B cell (primary cell): Measurements from ENCODE around the gene PLCG2. TPM values are rescaled to one million over a fixed set of nuclear protein-coding genes. Genes with fewer than 3 reads are reported as not detected.

ENCODE experiments used
- ATAC-seq: fragments of 200-7000 bp; cut with Tn5 transposase; one replicate; pipeline ENCODE4 v1.10.0; 2021; ENCODE audit warnings: low read depth, mild to moderate bottlenecking, moderate number of reproducible peaks, moderate library complexity
- CTCF ChIA-PET: fragments of 350-600 bp; sonication (Branson Sonifier 250); formaldehyde crosslinking; loops from one replicate; lab custom pipeline; 2021; ENCODE audit warnings: antibody characterized with exemption, inconsistent platforms; lab: Charles Lee
- POLR2A ChIA-PET: fragments of 350-600 bp; sonication (Branson Sonifier 250); formaldehyde crosslinking; loops from one replicate; lab custom pipeline; 2021; ENCODE audit warnings: antibody characterized with exemption; lab: Charles Lee
- DNase-seq: peaks from one replicate; pipeline ENCODE4 v3.0.0; 2013
- H2AFZ ChIP-seq: 2 replicates; pipeline ENCODE4 v1.6.1; 2012; ENCODE audit warnings: mild to moderate bottlenecking, low read depth, low read length; ENCODE audit not compliant: insufficient read depth, poor library complexity, severe bottlenecking
- H3K27ac ChIP-seq, 2 donors: 1 replicate in 1 of 2; 2 replicates in 1 of 2; pipeline ENCODE4 v1.5.1; 2012 to 2013; ENCODE audit warnings: low read length in 2 of 2, mild to moderate bottlenecking in 2 of 2, moderate library complexity in 1 of 2
- H3K27me3 ChIP-seq, 4 experiments: fragments of 200-600 bp in 1 of 4; sonication (generic) in 1 of 4; replicated peaks in 1 of 4; 1 replicate in 2 of 4; 2 replicates in 2 of 4; pipeline versions ENCODE4 v1.6.1 to v1.7.0; 2013 to 2016; ENCODE audit warnings: low read length in 3 of 4, mild to moderate bottlenecking in 2 of 4, mixed read lengths in 1 of 4, moderate library complexity in 1 of 4; ENCODE audit not compliant: insufficient read depth in 4 of 4, control insufficient read depth in 3 of 4; ENCODE audit errors: control extremely low read depth in 1 of 4
- H3K36me3 ChIP-seq, 2 experiments: replicated peaks in 1 of 2; 1 replicate in 1 of 2; 2 replicates in 1 of 2; pipeline versions ENCODE4 v1.6.1 to v1.7.1; 2013; ENCODE audit warnings: low read length in 1 of 2; ENCODE audit not compliant: insufficient read depth in 2 of 2, control insufficient read depth in 1 of 2; ENCODE audit errors: control extremely low read depth in 1 of 2, extremely low read depth in 1 of 2
- H3K4me1 ChIP-seq, 2 donors: fragments of 200-600 bp in 1 of 2; sonication (generic) in 1 of 2; 1 replicate in 1 of 2; 2 replicates in 1 of 2; pipeline versions ENCODE4 v1.5.1 to v1.6.1; 2013 to 2017; ENCODE audit warnings: low read length in 2 of 2; ENCODE audit not compliant: control insufficient read depth in 2 of 2, insufficient read depth in 2 of 2
- H3K4me2 ChIP-seq: replicated peaks from 2 replicates; pipeline ENCODE3; 2012; ENCODE audit warnings: mild to moderate bottlenecking, low read depth, low read length; ENCODE audit not compliant: poor library complexity, severe bottlenecking
- H3K4me3 ChIP-seq, 5 experiments: fragments of 200-600 bp in 1 of 5; sonication (generic) in 1 of 5; 1 replicate in 3 of 5; 2 replicates in 2 of 5; pipeline versions ENCODE4 v1.5.1 to v1.7.0; 2011 to 2016; ENCODE audit warnings: low read length in 4 of 5, mild to moderate bottlenecking in 4 of 5, low read depth in 2 of 5, control low read depth in 1 of 5, moderate library complexity in 1 of 5; ENCODE audit not compliant: insufficient read depth in 1 of 5; ENCODE audit errors: control extremely low read depth in 1 of 5, extremely low read depth in 1 of 5
- H3K79me2 ChIP-seq: fragments of 200-600 bp; sonication (generic); one replicate; pipeline ENCODE4 v1.6.0; 2016; ENCODE audit warnings: low read length; ENCODE audit not compliant: control insufficient read depth, insufficient read depth
- H3K9ac ChIP-seq: fragments of 200-600 bp; sonication (generic); 2 replicates; pipeline ENCODE4 v1.6.1; 2017; ENCODE audit warnings: mild to moderate bottlenecking, low read length, moderate library complexity
- H3K9me3 ChIP-seq, 3 donors: one replicate each; pipeline versions ENCODE4 v1.6.1 to v1.7.1; 2013; ENCODE audit warnings: low read length in 2 of 3; ENCODE audit not compliant: control insufficient read depth in 2 of 3, insufficient read depth in 1 of 3; ENCODE audit errors: control extremely low read depth in 1 of 3
- H4K20me1 ChIP-seq: 2 replicates; pipeline ENCODE4 v1.6.0; 2012; ENCODE audit warnings: mild to moderate bottlenecking, low read length; ENCODE audit not compliant: insufficient read depth, control insufficient read depth, poor library complexity, severe bottlenecking
- H3K27ac Mint-ChIP-seq: one replicate; pipeline ENCODE4 v1.8.0; 2021; ENCODE audit warnings: mixed read lengths
- H3K27me3 Mint-ChIP-seq: one replicate; pipeline ENCODE4 v1.8.0; 2021; ENCODE audit warnings: mixed read lengths
- H3K4me1 Mint-ChIP-seq: one replicate; pipeline ENCODE4 v1.8.0; 2021; ENCODE audit warnings: mixed read lengths
- H3K4me3 Mint-ChIP-seq: one replicate; pipeline ENCODE4 v1.8.0; 2021; ENCODE audit warnings: mixed read lengths
- H3K9me3 Mint-ChIP-seq: one replicate; pipeline ENCODE4 v1.8.0; 2022; ENCODE audit warnings: mixed read lengths; ENCODE audit not compliant: insufficient read depth
- EZH2 ChIP-seq: IDR thresholded peaks from 2 replicates; pipeline ENCODE4 v1.6.1; 2012; ENCODE audit warnings: borderline replicate concordance, low read depth, mild to moderate bottlenecking, moderate library complexity, low read length; ENCODE audit not compliant: insufficient read depth, poor library complexity, severe bottlenecking
- WGBS: methylation state at CpG from one replicate; pipeline ENCODE4 v1.1.5; 2013; ENCODE audit warnings: missing lambda C conversion rate; ENCODE audit not compliant: insufficient coverage; 5-methylcytosine and 5-hydroxymethylcytosine counted together
- intact Hi-C: fragments of 100-400 bp; cut with micrococcal nuclease; formaldehyde crosslinking; loops from one replicate; pipeline ENCODE4 v1.10.0; 2022
- polyA plus RNA-seq: library from polyadenylated mRNA; depleted of rRNA; stranded (reverse); fragments of >200 nt; gene quantifications from 2 replicates; pipeline ENCODE4 v1.2.3, GENCODE V29; 2012
- total RNA-seq, 2 donors: library from RNA; stranded (reverse); fragments of 120-200 nt in 1 of 2; gene quantifications; 1 replicate in 1 of 2; 2 replicates in 1 of 2; pipeline versions ENCODE4 v1.2.3 to v1.2.4, GENCODE V29; 2013 to 2022
- TF ChIP-seq, protein P1 (sequence below): fragments of 200-600 bp; IDR thresholded peaks from one replicate; pipeline ENCODE4 v1.8.0; 2022; ENCODE audit warnings: antibody characterized with exemption, mild to moderate bottlenecking

Gene PLCG2
- total and polyA plus RNA-seq, 2 donors (not counting 1 experiment from before 2014, with no cell fraction given) = 194 to 812 TPM

DNA sequence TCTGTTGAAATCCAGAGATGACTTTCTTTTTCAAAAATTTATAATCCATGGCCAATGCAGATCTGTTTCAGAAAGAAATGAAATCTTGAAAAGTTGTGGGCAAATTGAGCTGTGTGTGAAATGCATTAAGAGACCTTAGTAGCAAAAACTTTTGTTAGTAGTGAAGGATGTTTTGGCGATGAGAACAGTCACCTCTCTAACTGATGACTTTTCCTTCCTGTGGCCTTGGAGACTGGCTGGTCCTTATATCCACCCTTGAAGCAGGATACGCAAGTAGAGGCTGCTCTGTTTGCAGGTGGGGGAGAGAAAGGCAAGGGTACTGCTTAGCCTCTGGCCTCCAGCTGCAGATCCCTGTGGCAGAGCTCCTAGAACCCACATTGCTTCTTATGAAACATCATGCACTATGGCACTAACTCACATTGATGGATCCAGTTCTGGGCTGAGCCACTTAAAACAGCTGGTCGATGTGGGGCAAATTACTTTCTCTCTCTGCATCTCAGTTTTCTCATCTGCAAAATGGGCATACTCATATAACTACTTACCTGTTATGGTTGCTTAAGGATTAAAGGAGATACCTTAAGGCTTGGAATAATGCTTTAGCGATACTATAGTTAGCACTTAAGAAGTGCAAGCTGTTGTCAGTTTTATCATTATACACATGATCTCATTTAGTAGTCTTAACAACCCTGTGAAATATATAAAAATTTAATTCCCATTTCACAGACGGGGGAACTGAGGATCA, 142.9 kb downstream of the PLCG2 start:
- H3K36me3 ChIP-seq = peaks cover 8 to 84% of the 10 kb centered on the region in 2 experiments
- DNase-seq (no peak), ATAC-seq (no peak)
- H3K4me1 ChIP-seq = peaks cover 5 to 6% of the 10 kb centered on the region in 2 donors
- WGBS = 100% methylated on average over 1 of the region's 5 CpGs
- H3K4me1 Mint-ChIP-seq = peaks cover 14% of the 10 kb centered on the region
- no peaks in the 10 kb centered on the region for H3K27me3 Mint-ChIP-seq
- intact Hi-C loops = no loop called here
- no peak overlapping the region for H3K27ac ChIP-seq
- H3K27ac Mint-ChIP-seq = no peak overlapping the region
- H3K27me3 ChIP-seq = no peaks in the 10 kb centered on the region
- H3K79me2 ChIP-seq = peaks cover 21% of the 10 kb centered on the region
- H4K20me1 ChIP-seq = peaks cover 40% of the 10 kb centered on the region
- no peak overlapping the region for H3K4me3 ChIP-seq
- TF ChIP-seq, protein P1, sequence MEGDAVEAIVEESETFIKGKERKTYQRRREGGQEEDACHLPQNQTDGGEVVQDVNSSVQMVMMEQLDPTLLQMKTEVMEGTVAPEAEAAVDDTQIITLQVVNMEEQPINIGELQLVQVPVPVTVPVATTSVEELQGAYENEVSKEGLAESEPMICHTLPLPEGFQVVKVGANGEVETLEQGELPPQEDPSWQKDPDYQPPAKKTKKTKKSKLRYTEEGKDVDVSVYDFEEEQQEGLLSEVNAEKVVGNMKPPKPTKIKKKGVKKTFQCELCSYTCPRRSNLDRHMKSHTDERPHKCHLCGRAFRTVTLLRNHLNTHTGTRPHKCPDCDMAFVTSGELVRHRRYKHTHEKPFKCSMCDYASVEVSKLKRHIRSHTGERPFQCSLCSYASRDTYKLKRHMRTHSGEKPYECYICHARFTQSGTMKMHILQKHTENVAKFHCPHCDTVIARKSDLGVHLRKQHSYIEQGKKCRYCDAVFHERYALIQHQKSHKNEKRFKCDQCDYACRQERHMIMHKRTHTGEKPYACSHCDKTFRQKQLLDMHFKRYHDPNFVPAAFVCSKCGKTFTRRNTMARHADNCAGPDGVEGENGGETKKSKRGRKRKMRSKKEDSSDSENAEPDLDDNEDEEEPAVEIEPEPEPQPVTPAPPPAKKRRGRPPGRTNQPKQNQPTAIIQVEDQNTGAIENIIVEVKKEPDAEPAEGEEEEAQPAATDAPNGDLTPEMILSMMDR = no peak
- TF ChIP-seq EZH2 = no peak
- H3K4me3 Mint-ChIP-seq = no peak overlapping the region
- no peak overlapping the region for H2AFZ ChIP-seq
- POLR2A ChIA-PET = no interaction called here
- no peaks in the 10 kb centered on the region for H3K9me3 ChIP-seq
- no peak overlapping the region for H3K9ac ChIP-seq
- H3K9me3 Mint-ChIP-seq = no peaks in the 10 kb centered on the region
- CTCF ChIA-PET = no interaction called here
- H3K4me2 ChIP-seq = no peak overlapping the region

DNA sequence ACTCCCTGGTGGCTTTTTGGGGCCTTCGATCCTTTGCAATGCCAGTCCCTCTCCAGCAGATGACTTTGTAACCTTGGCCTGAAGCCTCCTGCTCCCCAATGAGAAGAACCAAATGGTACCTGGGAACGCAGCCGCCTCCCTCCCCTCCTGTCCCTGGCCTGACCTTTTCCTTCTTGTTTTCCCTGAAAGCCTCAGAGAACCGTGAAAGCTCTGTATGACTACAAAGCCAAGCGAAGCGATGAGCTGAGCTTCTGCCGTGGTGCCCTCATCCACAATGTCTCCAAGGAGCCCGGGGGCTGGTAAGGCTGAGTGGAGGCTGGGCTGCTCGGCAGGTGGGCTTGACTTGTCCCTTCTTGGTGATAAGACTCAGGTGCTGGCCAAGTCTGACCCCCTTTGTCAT, 144.2 kb downstream of the PLCG2 start:
- H3K36me3 ChIP-seq = peaks cover 8 to 96% of the 10 kb centered on the region in 2 experiments

More for the DNA sequence above, 144.2 kb downstream of the PLCG2 start:
- ChIA-PET CTCF (no interaction called here), POLR2A (no interaction called here)
- Histone ChIP-seq H3K4me3 (no peak overlapping the region), H3K27ac (no peak overlapping the region), H3K4me1 (no peaks in the 10 kb centered on the region), H4K20me1 (peaks cover 53% of the 10 kb centered on the region), H3K79me2 (peaks cover 21% of the 10 kb centered on the region), H3K9me3 (no peaks in the 10 kb centered on the region), H3K4me2 (no peak overlapping the region), H3K27me3 (no peaks in the 10 kb centered on the region), H3K9ac (no peak overlapping the region), H2AFZ (no peak overlapping the region)
- no peak for ATAC-seq
- Mint-ChIP-seq H3K27me3 (no peaks in the 10 kb centered on the region), H3K4me3 (no peak overlapping the region), H3K27ac (peak overlapping the region; percentile 20), H3K4me1 (peaks cover 6% of the 10 kb centered on the region), H3K9me3 (no peaks in the 10 kb centered on the region)
- TF ChIP-seq, protein P1 = no peak
- no peak for TF ChIP-seq EZH2
- intact Hi-C loops = no loop called here
- WGBS = 84% methylated on average over 9 of the region's 9 CpGs
- DNase-seq = no peak
